Suprapubic skin (tissue), 4 donors: ENCODE results near the gene FANK1. TPM values are rescaled to one million over a fixed set of nuclear protein-coding genes. Genes with fewer than 3 reads are reported as not detected.

Source experiments
- DNase-seq, 2 donors: peaks; one replicate each; pipeline ENCODE4 v3.0.0-alpha.2; 2019; ENCODE audit warnings: low spot score in 2 of 2
- H3K27ac ChIP-seq: fragments of 200-600 bp; sonication (generic); one replicate; pipeline ENCODE4 v1.5.1; 2019
- H3K27me3 ChIP-seq: fragments of 200-600 bp; sonication (generic); one replicate; pipeline ENCODE4 v1.5.1; 2019
- H3K36me3 ChIP-seq: fragments of 200-600 bp; sonication (generic); one replicate; pipeline ENCODE4 v1.5.1; 2019
- H3K4me1 ChIP-seq: fragments of 200-600 bp; sonication (generic); one replicate; pipeline ENCODE4 v1.5.1; 2019
- H3K4me3 ChIP-seq: fragments of 200-600 bp; sonication (generic); one replicate; pipeline ENCODE4 v1.5.1; 2019; ENCODE audit warnings: mild to moderate bottlenecking
- H3K9me3 ChIP-seq: fragments of 200-600 bp; sonication (generic); one replicate; pipeline ENCODE4 v1.5.1; 2019
- EP300 ChIP-seq: sonication (generic); formaldehyde crosslinking; IDR thresholded peaks from one replicate; pipeline ENCODE4 v1.6.1; 2017; ENCODE audit warnings: antibody characterized with exemption
- POLR2A ChIP-seq, 2 donors: fragments of 450-650 bp; IDR thresholded peaks; one replicate each; pipeline ENCODE4 v1.6.1; 2017; ENCODE audit warnings: antibody characterized with exemption in 2 of 2, mild to moderate bottlenecking in 2 of 2, moderate library complexity in 2 of 2
- POLR2AphosphoS5 ChIP-seq, 3 donors: sonication (generic); formaldehyde crosslinking; IDR thresholded peaks; one replicate each; pipeline ENCODE4 v1.6.1; 2017; ENCODE audit warnings: antibody characterized with exemption in 3 of 3
- WGBS: methylation state at CpG from one replicate; pipeline ENCODE4 v1.1.5; 2018; 5-methylcytosine and 5-hydroxymethylcytosine counted together
- total RNA-seq, 4 donors: library from RNA; depleted of rRNA; stranded (reverse); fragments of >200 nt; gene quantifications; one replicate each; pipeline ENCODE4 v1.1.0, GENCODE V29; 2016
- TF ChIP-seq, protein P1 (sequence below), 2 donors: fragments of 200-600 bp in 1 of 2; fragments of 450-650 bp in 1 of 2; sonication (generic) in 1 of 2; IDR thresholded peaks; one replicate each; pipeline ENCODE4 v1.5.1; 2016 to 2019; ENCODE audit warnings: antibody characterized with exemption in 2 of 2, mild to moderate bottlenecking in 1 of 2, moderate library complexity in 1 of 2

Gene FANK1
- total RNA-seq, 4 donors from 2014 or later: 3.7 to 8.2 (median 5.8) TPM

GRCh38 chr10:125929618-125930017 lies 33.3 kb downstream of the FANK1 start:
- Histone ChIP-seq H3K4me1 (no peaks in the 10 kb centered on the region), H3K27me3 (no peaks in the 10 kb centered on the region), H3K36me3 (no peaks in the 10 kb centered on the region), H3K4me3 (no peak overlapping the region), H3K9me3 (no peaks in the 10 kb centered on the region), H3K27ac (no peak overlapping the region)
- DNase-seq: no peak
- 88% methylated on average over 4 of the region's 4 CpGs for WGBS
- no peak for TF ChIP-seq EP300
- no peak for TF ChIP-seq POLR2A (IDR thresholded peaks at IDR 0.05)
- no peak for TF ChIP-seq POLR2AphosphoS5 (IDR thresholded peaks at IDR 0.05)
- TF ChIP-seq, protein P1, sequence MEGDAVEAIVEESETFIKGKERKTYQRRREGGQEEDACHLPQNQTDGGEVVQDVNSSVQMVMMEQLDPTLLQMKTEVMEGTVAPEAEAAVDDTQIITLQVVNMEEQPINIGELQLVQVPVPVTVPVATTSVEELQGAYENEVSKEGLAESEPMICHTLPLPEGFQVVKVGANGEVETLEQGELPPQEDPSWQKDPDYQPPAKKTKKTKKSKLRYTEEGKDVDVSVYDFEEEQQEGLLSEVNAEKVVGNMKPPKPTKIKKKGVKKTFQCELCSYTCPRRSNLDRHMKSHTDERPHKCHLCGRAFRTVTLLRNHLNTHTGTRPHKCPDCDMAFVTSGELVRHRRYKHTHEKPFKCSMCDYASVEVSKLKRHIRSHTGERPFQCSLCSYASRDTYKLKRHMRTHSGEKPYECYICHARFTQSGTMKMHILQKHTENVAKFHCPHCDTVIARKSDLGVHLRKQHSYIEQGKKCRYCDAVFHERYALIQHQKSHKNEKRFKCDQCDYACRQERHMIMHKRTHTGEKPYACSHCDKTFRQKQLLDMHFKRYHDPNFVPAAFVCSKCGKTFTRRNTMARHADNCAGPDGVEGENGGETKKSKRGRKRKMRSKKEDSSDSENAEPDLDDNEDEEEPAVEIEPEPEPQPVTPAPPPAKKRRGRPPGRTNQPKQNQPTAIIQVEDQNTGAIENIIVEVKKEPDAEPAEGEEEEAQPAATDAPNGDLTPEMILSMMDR (IDR thresholded peaks at IDR 0.05): no peak

GRCh38 chr10:125933693-125934092 lies 37.3 kb downstream of the FANK1 start:
- TF ChIP-seq, protein P1 (IDR thresholded peaks at IDR 0.05): no peak
- TF ChIP-seq EP300 (no peak), POLR2AphosphoS5 (IDR thresholded peaks at IDR 0.05) (no peak), POLR2A (IDR thresholded peaks at IDR 0.05) (no peak)
- H3K9me3 ChIP-seq: no peaks in the 10 kb centered on the region
- H3K27me3 ChIP-seq: no peaks in the 10 kb centered on the region
- DNase-seq: no peak
- no peak overlapping the region for H3K27ac ChIP-seq
- no peak overlapping the region for H3K4me3 ChIP-seq
- no peaks in the 10 kb centered on the region for H3K4me1 ChIP-seq
- H3K36me3 ChIP-seq: no peaks in the 10 kb centered on the region
- WGBS: 82% methylated on average over 4 of the region's 4 CpGs

- no peak for DNase-seq
- Histone ChIP-seq H3K36me3 (no peaks in the 10 kb centered on the region), H3K27me3 (no peaks in the 10 kb centered on the region), H3K9me3 (no peaks in the 10 kb centered on the region), H3K4me3 (no peak overlapping the region), H3K27ac (no peak overlapping the region), H3K4me1 (no peaks in the 10 kb centered on the region)
- WGBS: 56% methylated on average over 2 of the region's 2 CpGs
- TF ChIP-seq, protein P1 (IDR thresholded peaks at IDR 0.05): no peak
- TF ChIP-seq EP300 (no peak), POLR2AphosphoS5 (IDR thresholded peaks at IDR 0.05) (no peak), POLR2A (IDR thresholded peaks at IDR 0.05) (no peak)
Measured at GRCh38 chr10:125936331-125936730, 40.0 kb downstream of the FANK1 start.

DNA sequence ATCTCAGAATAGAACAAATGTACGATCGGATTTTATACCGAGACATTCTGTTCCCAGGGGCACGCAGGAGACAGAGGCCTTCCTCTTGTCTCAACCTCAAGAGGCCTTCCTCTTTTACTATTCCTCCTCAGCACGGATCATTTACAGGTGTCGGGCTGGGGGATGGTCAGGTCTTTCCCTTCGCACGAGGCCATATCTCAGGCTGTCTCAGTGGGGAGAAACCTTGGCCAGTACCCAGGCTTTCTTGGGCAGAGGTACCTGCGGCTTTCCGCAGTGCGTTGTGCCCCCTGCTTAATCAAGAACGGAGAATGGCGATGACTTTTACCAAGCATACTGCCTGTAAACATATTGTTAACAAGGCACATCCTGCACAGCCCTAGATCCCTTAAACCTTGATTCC lies 44.2 kb downstream of the FANK1 start:
- Histone ChIP-seq H3K9me3 (peaks cover 6% of the 10 kb centered on the region), H3K27ac (no peak overlapping the region), H3K36me3 (no peaks in the 10 kb centered on the region), H3K4me1 (no peaks in the 10 kb centered on the region), H3K27me3 (no peaks in the 10 kb centered on the region), H3K4me3 (no peak overlapping the region)
- 85% methylated on average over 13 of the region's 13 CpGs for WGBS
- TF ChIP-seq, protein P1 (IDR thresholded peaks at IDR 0.05): no peak
- TF ChIP-seq EP300 (no peak), POLR2AphosphoS5 (IDR thresholded peaks at IDR 0.05) (no peak), POLR2A (IDR thresholded peaks at IDR 0.05) (no peak)
- DNase-seq: no peak

DNA sequence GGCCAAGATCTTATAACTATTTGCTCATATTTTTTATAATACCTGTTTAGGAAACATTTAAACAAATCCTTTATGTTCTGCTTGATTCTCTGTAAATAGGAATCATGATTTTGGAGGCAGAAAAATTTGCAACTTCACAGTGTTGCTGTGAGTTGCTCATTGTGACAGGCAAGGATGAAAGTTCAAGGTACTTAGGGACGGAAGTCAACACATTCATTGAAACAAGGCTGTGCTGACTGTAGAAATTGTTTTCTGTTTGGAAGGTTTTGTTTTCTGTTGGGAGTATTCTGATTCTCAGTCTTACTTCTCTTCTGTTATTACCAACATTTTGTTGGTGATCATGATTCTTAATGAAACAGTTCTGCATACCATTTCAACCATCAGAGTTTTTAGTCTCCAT lies 54.9 kb downstream of the FANK1 start:
- DNase-seq: no peak
- Histone ChIP-seq H3K4me1 (no peaks in the 10 kb centered on the region), H3K9me3 (peaks cover 18% of the 10 kb centered on the region), H3K36me3 (no peaks in the 10 kb centered on the region), H3K27me3 (no peaks in the 10 kb centered on the region), H3K27ac (no peak overlapping the region), H3K4me3 (no peak overlapping the region)
- WGBS: 89% methylated on average over 1 of the region's 1 CpG
- TF ChIP-seq POLR2A (IDR thresholded peaks at IDR 0.05) (no peak), POLR2AphosphoS5 (IDR thresholded peaks at IDR 0.05) (no peak), EP300 (no peak)
- TF ChIP-seq, protein P1 (IDR thresholded peaks at IDR 0.05): no peak
